ENCODE measurements around the gene YIPF1. TPM values are rescaled to one million over a fixed set of nuclear protein-coding genes. Genes with fewer than 3 reads are reported as not detected.

Gene YIPF1
- total RNA-seq, 2 experiments from 2014 or later = 4.3 to 5.5 TPM

DNA sequence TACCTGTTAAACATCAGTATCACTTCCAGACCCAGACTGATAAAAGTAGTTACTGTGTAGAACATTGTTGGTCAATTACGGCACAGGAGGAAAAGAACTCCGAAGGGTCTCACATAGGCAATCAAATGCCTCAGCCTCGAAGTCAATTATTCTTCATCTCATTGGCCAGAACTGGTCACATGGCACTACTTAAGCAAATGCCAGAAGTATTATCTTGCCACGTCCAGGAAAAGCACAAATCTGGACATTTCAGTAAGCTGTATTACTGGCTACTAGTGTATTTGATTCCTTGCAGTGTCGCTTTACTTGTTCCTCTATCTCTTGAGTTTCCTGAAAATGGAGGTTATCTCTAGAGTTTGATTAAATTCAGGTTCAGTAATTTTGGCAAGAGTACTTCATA is 28.7 kb upstream of the YIPF1 start:
- POLR2A ChIA-PET = interaction anchor here (0.7 kb wide), 1 partner anchor 24 kb away, joined by 3 read pairs; no protein-coding TSS in a partner anchor
- H3K36me3 Mint-ChIP-seq (ENCODE audit: low read depth) = peaks cover 63% of the 10 kb centered on the region
- H3K27me3 Mint-ChIP-seq = no peaks in the 10 kb centered on the region
- H3K4me3 Mint-ChIP-seq = no peak overlapping the region
- peaks cover 10% of the 10 kb centered on the region for H3K4me1 Mint-ChIP-seq (ENCODE audit: low read depth)
- Histone ChIP-seq H3K36me3 (ENCODE audit: insufficient read depth, low read length) (peaks cover 22% of the 10 kb centered on the region), H3K4me1 (ENCODE audit: insufficient read depth, low read length) (peaks cover 9% of the 10 kb centered on the region), H3K27me3 (ENCODE audit: control insufficient read depth in 1 of 2, insufficient read depth in 2 of 2, low read length in 2 of 2) (no peaks in the 10 kb centered on the region), H3K4me3 (ENCODE audit: low read length) (no peak overlapping the region), H3K27ac (ENCODE audit: low read depth in 1 of 2, low read length in 2 of 2) (no peak overlapping the region), H3K9me3 (ENCODE audit: control insufficient read depth in 1 of 2, insufficient read depth in 1 of 2, low read length in 2 of 2) (no peaks in the 10 kb centered on the region)
- intact Hi-C loops (cut with DNase I, micrococcal nuclease) = no loop called here
- peak overlapping the region; percentile 28 for H3K27ac Mint-ChIP-seq
- CTCF ChIA-PET = no interaction called here
- TF ChIP-seq, protein P1, sequence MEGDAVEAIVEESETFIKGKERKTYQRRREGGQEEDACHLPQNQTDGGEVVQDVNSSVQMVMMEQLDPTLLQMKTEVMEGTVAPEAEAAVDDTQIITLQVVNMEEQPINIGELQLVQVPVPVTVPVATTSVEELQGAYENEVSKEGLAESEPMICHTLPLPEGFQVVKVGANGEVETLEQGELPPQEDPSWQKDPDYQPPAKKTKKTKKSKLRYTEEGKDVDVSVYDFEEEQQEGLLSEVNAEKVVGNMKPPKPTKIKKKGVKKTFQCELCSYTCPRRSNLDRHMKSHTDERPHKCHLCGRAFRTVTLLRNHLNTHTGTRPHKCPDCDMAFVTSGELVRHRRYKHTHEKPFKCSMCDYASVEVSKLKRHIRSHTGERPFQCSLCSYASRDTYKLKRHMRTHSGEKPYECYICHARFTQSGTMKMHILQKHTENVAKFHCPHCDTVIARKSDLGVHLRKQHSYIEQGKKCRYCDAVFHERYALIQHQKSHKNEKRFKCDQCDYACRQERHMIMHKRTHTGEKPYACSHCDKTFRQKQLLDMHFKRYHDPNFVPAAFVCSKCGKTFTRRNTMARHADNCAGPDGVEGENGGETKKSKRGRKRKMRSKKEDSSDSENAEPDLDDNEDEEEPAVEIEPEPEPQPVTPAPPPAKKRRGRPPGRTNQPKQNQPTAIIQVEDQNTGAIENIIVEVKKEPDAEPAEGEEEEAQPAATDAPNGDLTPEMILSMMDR (IDR thresholded peaks at IDR 0.05) = no peak
- ATAC-seq (ENCODE audit: poor library complexity) (no peak), DNase-seq (no peak)
- H3K9me3 Mint-ChIP-seq = no peaks in the 10 kb centered on the region

DNA sequence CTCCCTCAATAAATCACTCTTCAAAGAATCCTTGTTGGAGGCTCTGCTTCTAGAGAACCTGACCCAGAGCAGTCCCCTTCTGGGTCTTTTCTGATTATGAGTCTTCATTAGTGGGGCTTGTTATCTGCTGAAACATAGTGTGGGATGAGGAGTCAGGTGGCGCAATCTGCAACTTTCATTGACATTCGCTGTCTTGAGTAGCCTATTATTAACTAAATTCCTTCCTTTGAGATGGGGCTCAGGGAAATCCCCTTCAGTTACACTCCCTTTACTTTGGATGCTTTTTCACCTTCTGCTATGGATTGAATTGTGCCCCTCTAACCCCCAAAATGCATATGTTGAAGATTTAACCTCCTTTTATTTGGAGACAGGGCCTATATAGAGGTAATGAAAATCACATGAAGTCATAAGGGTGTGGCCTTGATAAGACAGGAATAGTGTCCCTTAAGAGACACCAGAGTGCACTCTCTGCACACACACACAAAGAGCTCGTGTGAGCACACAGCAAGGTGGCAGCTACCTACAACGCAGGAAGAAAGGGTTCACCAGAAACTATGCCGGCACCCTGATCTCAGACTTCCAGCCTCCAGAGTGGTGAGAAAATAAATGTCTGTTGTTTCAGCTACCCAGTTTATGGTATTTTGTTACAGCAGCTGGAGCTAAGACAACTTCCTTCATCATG is 23.9 kb upstream of the YIPF1 start:
- Histone ChIP-seq H3K27me3 (ENCODE audit: control insufficient read depth in 1 of 2, insufficient read depth in 2 of 2, low read length in 2 of 2) (no peaks in the 10 kb centered on the region), H3K36me3 (ENCODE audit: insufficient read depth, low read length) (peaks cover 12% of the 10 kb centered on the region), H3K4me3 (ENCODE audit: low read length) (no peak overlapping the region), H3K27ac (ENCODE audit: low read depth in 1 of 2, low read length in 2 of 2) (no peak overlapping the region), H3K9me3 (ENCODE audit: control insufficient read depth in 1 of 2, insufficient read depth in 1 of 2, low read length in 2 of 2) (no peaks in the 10 kb centered on the region), H3K4me1 (ENCODE audit: insufficient read depth, low read length) (peaks cover 6% of the 10 kb centered on the region)
- no peaks in the 10 kb centered on the region for H3K27me3 Mint-ChIP-seq
- CTCF ChIA-PET = interaction anchor here (0.9 kb wide), 1 partner anchor 46 kb away, joined by 3 read pairs; no protein-coding TSS in a partner anchor
- H3K27ac Mint-ChIP-seq = no peak overlapping the region
- DNase-seq (no peak), ATAC-seq (ENCODE audit: poor library complexity) (peak; percentile 39)
- intact Hi-C loops (cut with DNase I, micrococcal nuclease) = no loop called here
- no peaks in the 10 kb centered on the region for H3K4me1 Mint-ChIP-seq (ENCODE audit: low read depth)
- TF ChIP-seq, protein P1 (IDR thresholded peaks at IDR 0.05) = peak; percentile 15
- peaks cover 42% of the 10 kb centered on the region for H3K36me3 Mint-ChIP-seq (ENCODE audit: low read depth)
- no peak overlapping the region for H3K4me3 Mint-ChIP-seq
- POLR2A ChIA-PET = no interaction called here
- no peaks in the 10 kb centered on the region for H3K9me3 Mint-ChIP-seq

DNA sequence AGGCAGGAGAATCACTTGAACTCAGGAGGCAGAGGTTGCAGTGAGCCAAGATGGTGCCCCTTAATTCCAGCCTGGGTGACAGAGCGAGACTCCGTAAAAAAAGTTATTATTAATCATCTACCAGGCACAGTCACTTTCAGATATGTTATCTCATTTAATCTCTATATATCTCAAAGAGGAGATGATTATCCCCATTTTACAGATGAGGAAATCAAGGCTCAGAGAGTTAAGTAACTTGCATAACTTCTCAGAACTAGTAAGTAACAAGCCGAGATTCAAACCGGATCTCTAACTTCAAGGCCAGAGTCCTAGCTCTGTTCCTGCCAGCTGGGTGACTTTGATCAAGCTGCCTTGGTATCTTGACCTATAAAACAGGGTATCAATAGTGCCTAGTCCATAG is 21.8 kb upstream of the YIPF1 start:
- ChIA-PET CTCF (no interaction called here), POLR2A (no interaction called here)
- DNase-seq (no peak), ATAC-seq (ENCODE audit: poor library complexity) (no peak)
- peaks cover 12% of the 10 kb centered on the region for H3K36me3 ChIP-seq (ENCODE audit: insufficient read depth, low read length)
- H3K27ac Mint-ChIP-seq = no peak overlapping the region
- intact Hi-C loops (cut with DNase I, micrococcal nuclease) = no loop called here
- peaks cover 34% of the 10 kb centered on the region for H3K36me3 Mint-ChIP-seq (ENCODE audit: low read depth)
- TF ChIP-seq, protein P1 (IDR thresholded peaks at IDR 0.05) = no peak
- H3K9me3 ChIP-seq (ENCODE audit: control insufficient read depth in 1 of 2, insufficient read depth in 1 of 2, low read length in 2 of 2) = no peaks in the 10 kb centered on the region
- H3K27me3 Mint-ChIP-seq = no peaks in the 10 kb centered on the region
- H3K4me1 Mint-ChIP-seq (ENCODE audit: low read depth) = no peaks in the 10 kb centered on the region
- no peaks in the 10 kb centered on the region for H3K27me3 ChIP-seq (ENCODE audit: control insufficient read depth in 1 of 2, insufficient read depth in 2 of 2, low read length in 2 of 2)
- peaks cover 6% of the 10 kb centered on the region for H3K4me1 ChIP-seq (ENCODE audit: insufficient read depth, low read length)
- H3K4me3 ChIP-seq (ENCODE audit: low read length) = no peak overlapping the region
- H3K9me3 Mint-ChIP-seq = no peaks in the 10 kb centered on the region
- H3K27ac ChIP-seq (ENCODE audit: low read depth in 1 of 2, low read length in 2 of 2) = no peak overlapping the region
- no peak overlapping the region for H3K4me3 Mint-ChIP-seq
